K562 (cell line): ENCODE measurements around the gene CUX1. TPM values are rescaled to one million over a fixed set of nuclear protein-coding genes. Genes with fewer than 3 reads are reported as not detected.

Experiments
- CTCF ChIP-seq, 3 experiments: IDR thresholded peaks in 2 of 3; conservative IDR thresholded peaks in 1 of 3; 2 replicates each; pipeline ENCODE4 v1.5.1; 2011 to 2012; ENCODE audit warnings: low read length in 3 of 3, mild to moderate bottlenecking in 3 of 3, control low read depth in 2 of 3, improper control_type of control experiment in 1 of 3, inconsistent platforms in 1 of 3, low read depth in 1 of 3, mixed read lengths in 1 of 3, moderate library complexity in 1 of 3; ENCODE audit not compliant: insufficient read depth in 2 of 3
- FOS ChIP-seq: IDR thresholded peaks from 3 replicates; pipeline ENCODE4 v1.6.1; 2011; ENCODE audit not compliant: insufficient read length; ENCODE audit errors: extremely low read depth
- FUS ChIP-seq: fragments of 200-400 bp; formaldehyde crosslinking; optimal IDR thresholded peaks from 2 replicates; pipeline ENCODE3; 2017; ENCODE audit warnings: low read depth, low read length
- HNRNPK ChIP-seq: fragments of 200-400 bp; formaldehyde crosslinking; IDR thresholded peaks from one replicate; pipeline ENCODE4 v1.6.1; 2018; ENCODE audit warnings: mild to moderate bottlenecking, low read depth, low read length; ENCODE audit not compliant: poor library complexity, severe bottlenecking
- KLF10 ChIP-seq: fragments of 250-450 bp; sonication (Bioruptor Pico); IDR thresholded peaks from 2 replicates; pipeline ENCODE4 v1.6.1; 2021; ENCODE audit warnings: matching md5 sums
- MXI1 ChIP-seq: IDR thresholded peaks from 2 replicates; pipeline ENCODE4 v1.6.1; 2011; ENCODE audit warnings: low read depth, mild to moderate bottlenecking, improper control_type of control experiment, low read length
- PML ChIP-seq: IDR thresholded peaks from 2 replicates; pipeline ENCODE4 v1.6.1; 2012; ENCODE audit warnings: low read length, inconsistent platforms
- SAFB2 ChIP-seq: fragments of 200-400 bp; formaldehyde crosslinking; IDR thresholded peaks from 2 replicates; pipeline ENCODE4 v1.6.1; 2018; ENCODE audit warnings: borderline replicate concordance, low read length, low read depth, moderate library complexity; ENCODE audit not compliant: severe bottlenecking
- TAL1 ChIP-seq: fragments of 450-650 bp; IDR thresholded peaks from 2 replicates; pipeline ENCODE4 v1.6.1; 2016; ENCODE audit warnings: mild to moderate bottlenecking
- TBL1XR1 ChIP-seq, 2 experiments: IDR thresholded peaks; 2 replicates each; pipeline ENCODE4 v1.6.1; 2012; ENCODE audit warnings: improper control_type of control experiment in 2 of 2, low read length in 2 of 2, mild to moderate bottlenecking in 1 of 2
- ZNF133 ChIP-seq: fragments of 250-450 bp; sonication (Bioruptor Pico); IDR thresholded peaks from 2 replicates; pipeline ENCODE4 v1.4.0; 2020; ENCODE audit warnings: mild to moderate bottlenecking
- ZNF699 ChIP-seq: fragments of 250-450 bp; sonication (Bioruptor Pico); IDR thresholded peaks from 2 replicates; pipeline ENCODE4 v1.8.0; 2021; ENCODE audit warnings: mild to moderate bottlenecking, moderate library complexity; ENCODE audit not compliant: insufficient replicate concordance
- ZNF717 ChIP-seq: fragments of 250-450 bp; sonication (Bioruptor Pico); IDR thresholded peaks from 2 replicates; pipeline ENCODE4 v1.5.0; 2021
- ZNF75A ChIP-seq: fragments of 450-650 bp; formaldehyde crosslinking; IDR thresholded peaks from 2 replicates; pipeline ENCODE4 v1.4.0; 2020; ENCODE audit warnings: mild to moderate bottlenecking
- polyA plus RNA-seq, 8 experiments: library from polyadenylated mRNA; depleted of rRNA in 4 of 8; stranded (reverse) in 5 of 8; unstranded in 3 of 8; fragments of >200 nt; fragmentation: Nextera tagmentation in 2 of 8; fragmentation: Illumina TruSeq in 1 of 8; extraction: Ambion mirVana in 2 of 8; extraction: Trizol in 1 of 8; gene quantifications; 2 replicates each; pipeline versions ENCODE4 v1.2.1 to v1.2.3, GENCODE V29; 2011 to 2014; ENCODE audit warnings: inconsistent platforms in 1 of 8, missing spikeins in 1 of 8
- total RNA-seq, 7 experiments: library from RNA; depleted of rRNA in 6 of 7; stranded (reverse); fragments of >200 nt in 6 of 7; fragmentation: Illumina TruSeq in 2 of 7; extraction: Trizol in 2 of 7; gene quantifications; 2 replicates each; pipeline versions ENCODE4 v1.2.1 to v1.2.3, GENCODE V29; 2011 to 2021; ENCODE audit warnings: low replicate concordance in 1 of 7
- TF ChIP-seq, protein P1 (sequence below), 2 experiments: fragments of 450-650 bp in 1 of 2; sonication (generic) in 1 of 2; formaldehyde crosslinking in 1 of 2; IDR thresholded peaks; 2 replicates each; pipeline versions ENCODE4 v1.7.1 to v1.9.0; 2016 to 2022; ENCODE audit warnings: inconsistent platforms in 1 of 2, mild to moderate bottlenecking in 1 of 2, missing genetic modification reagents in 1 of 2
- TF ChIP-seq, protein P2 (sequence below): fragments of 250-450 bp; sonication (Bioruptor Pico); IDR thresholded peaks from 2 replicates; pipeline ENCODE4 v1.5.0; 2022; ENCODE audit warnings: mild to moderate bottlenecking

CUX1 gene
- total and polyA plus RNA-seq, 9 of the 15 experiments (the other 6 are each of a cell fraction or from before 2014, with no cell fraction given) = 3.6 to 55.3 (median 25.2) TPM

GRCh38 chr7:101913851-101914250 lies 96.4 kb downstream of the CUX1 start (continued):
- TF ChIP-seq, protein P1, sequence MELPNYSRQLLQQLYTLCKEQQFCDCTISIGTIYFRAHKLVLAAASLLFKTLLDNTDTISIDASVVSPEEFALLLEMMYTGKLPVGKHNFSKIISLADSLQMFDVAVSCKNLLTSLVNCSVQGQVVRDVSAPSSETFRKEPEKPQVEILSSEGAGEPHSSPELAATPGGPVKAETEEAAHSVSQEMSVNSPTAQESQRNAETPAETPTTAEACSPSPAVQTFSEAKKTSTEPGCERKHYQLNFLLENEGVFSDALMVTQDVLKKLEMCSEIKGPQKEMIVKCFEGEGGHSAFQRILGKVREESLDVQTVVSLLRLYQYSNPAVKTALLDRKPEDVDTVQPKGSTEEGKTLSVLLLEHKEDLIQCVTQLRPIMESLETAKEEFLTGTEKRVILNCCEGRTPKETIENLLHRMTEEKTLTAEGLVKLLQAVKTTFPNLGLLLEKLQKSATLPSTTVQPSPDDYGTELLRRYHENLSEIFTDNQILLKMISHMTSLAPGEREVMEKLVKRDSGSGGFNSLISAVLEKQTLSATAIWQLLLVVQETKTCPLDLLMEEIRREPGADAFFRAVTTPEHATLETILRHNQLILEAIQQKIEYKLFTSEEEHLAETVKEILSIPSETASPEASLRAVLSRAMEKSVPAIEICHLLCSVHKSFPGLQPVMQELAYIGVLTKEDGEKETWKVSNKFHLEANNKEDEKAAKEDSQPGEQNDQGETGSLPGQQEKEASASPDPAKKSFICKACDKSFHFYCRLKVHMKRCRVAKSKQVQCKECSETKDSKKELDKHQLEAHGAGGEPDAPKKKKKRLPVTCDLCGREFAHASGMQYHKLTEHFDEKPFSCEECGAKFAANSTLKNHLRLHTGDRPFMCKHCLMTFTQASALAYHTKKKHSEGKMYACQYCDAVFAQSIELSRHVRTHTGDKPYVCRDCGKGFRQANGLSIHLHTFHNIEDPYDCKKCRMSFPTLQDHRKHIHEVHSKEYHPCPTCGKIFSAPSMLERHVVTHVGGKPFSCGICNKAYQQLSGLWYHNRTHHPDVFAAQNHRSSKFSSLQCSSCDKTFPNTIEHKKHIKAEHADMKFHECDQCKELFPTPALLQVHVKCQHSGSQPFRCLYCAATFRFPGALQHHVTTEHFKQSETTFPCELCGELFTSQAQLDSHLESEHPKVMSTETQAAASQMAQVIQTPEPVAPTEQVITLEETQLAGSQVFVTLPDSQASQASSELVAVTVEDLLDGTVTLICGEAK (IDR thresholded peaks at IDR 0.05) = peak; percentile 67; the same call in 1 of the 2 replicates
- TF ChIP-seq, protein P1 (CRISPR knock-in tag; IDR thresholded peaks at IDR 0.05) = no peak
- TF ChIP-seq CTCF (IDR thresholded peaks at IDR 0.05 in 2 of 3, conservative IDR thresholded peaks at IDR 0.05 in 1 of 3; ENCODE audit: insufficient read depth in 2 of 3, low read depth in 1 of 3, low read length in 3 of 3) (no peak), ZNF133 (CRISPR knock-in tag) (no peak), PML (peak; percentile 57; the same call in 1 of the 2 replicates), ZNF717 (no peak), KLF10 (CRISPR knock-in tag) (no peak), TBL1XR1 (IDR thresholded peaks at IDR 0.05; ENCODE audit: low read length in 2 of 2) (peak in 1 of 2 experiments; percentile 80; a peak in 1 of 4 replicates), ZNF75A (CRISPR knock-in tag) (no peak), FUS (no peak), ZNF699 (CRISPR knock-in tag) (no peak), TAL1 (peak; percentile 84), SAFB2 (no peak), FOS (no peak), MXI1 (no peak), HNRNPK (no peak)
- TF ChIP-seq, protein P2, sequence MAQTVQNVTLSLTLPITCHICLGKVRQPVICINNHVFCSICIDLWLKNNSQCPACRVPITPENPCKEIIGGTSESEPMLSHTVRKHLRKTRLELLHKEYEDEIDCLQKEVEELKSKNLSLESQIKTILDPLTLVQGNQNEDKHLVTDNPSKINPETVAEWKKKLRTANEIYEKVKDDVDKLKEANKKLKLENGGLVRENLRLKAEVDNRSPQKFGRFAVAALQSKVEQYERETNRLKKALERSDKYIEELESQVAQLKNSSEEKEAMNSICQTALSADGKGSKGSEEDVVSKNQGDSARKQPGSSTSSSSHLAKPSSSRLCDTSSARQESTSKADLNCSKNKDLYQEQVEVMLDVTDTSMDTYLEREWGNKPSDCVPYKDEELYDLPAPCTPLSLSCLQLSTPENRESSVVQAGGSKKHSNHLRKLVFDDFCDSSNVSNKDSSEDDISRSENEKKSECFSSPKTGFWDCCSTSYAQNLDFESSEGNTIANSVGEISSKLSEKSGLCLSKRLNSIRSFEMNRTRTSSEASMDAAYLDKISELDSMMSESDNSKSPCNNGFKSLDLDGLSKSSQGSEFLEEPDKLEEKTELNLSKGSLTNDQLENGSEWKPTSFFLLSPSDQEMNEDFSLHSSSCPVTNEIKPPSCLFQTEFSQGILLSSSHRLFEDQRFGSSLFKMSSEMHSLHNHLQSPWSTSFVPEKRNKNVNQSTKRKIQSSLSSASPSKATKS (CRISPR knock-in tag) = no peak
